ENCODE measurements around the gene RGS12. TPM values are rescaled to one million over a fixed set of nuclear protein-coding genes. Genes with fewer than 3 reads are reported as not detected.

The RGS12 gene
- total and polyA plus RNA-seq, 2 of the 13 experiments (the other 11 are each of a cell fraction or from before 2014, with no cell fraction given), result 21.0 to 27.7 TPM

GRCh38 chr4:3285558-3286334, 7.1 kb upstream of the RGS12 start (continued):
- TF ChIP-seq IKZF4 (CRISPR knock-in tag; IDR thresholded peaks at IDR 0.05; ENCODE audit: borderline replicate concordance, low read depth, not compliant biosample characterization) (no peak), ZNF235 (CRISPR knock-in tag; IDR thresholded peaks at IDR 0.05; ENCODE audit: borderline replicate concordance) (no peak), ZBTB8A (CRISPR knock-in tag; IDR thresholded peaks at IDR 0.05; ENCODE audit: borderline replicate concordance, low read depth) (no peak), NKX3-1 (CRISPR knock-in tag; IDR thresholded peaks at IDR 0.05) (no peak), ZNF704 (CRISPR knock-in tag; IDR thresholded peaks at IDR 0.05; ENCODE audit: borderline replicate concordance) (0 out of 2 replicates have a peak, but pooled peaks have one; percentile 18), ZNF619 (CRISPR knock-in tag; IDR thresholded peaks at IDR 0.05) (no peak), NAIF1 (CRISPR knock-in tag; IDR thresholded peaks at IDR 0.05; ENCODE audit: borderline replicate concordance) (peak; percentile 73; the same call in 1 of the 2 replicates), CHD4 (IDR thresholded peaks at IDR 0.05; ENCODE audit: borderline replicate concordance, low read length) (no peak), NFATC3 (CRISPR knock-in tag; IDR thresholded peaks at IDR 0.05) (no peak), PPARG (CRISPR knock-in tag; conservative IDR thresholded peaks at IDR 0.05) (0 out of 2 replicates have a peak, but pooled peaks have one; percentile 13), ZNF780A (CRISPR knock-in tag; IDR thresholded peaks at IDR 0.05) (no peak), PITX1 (CRISPR knock-in tag; IDR thresholded peaks at IDR 0.05) (peak; percentile 12; the same call in 1 of the 2 replicates), ZNF33B (CRISPR knock-in tag; IDR thresholded peaks at IDR 0.05) (peak; percentile 85; the same call in 1 of the 2 replicates), ZFP1 (CRISPR knock-in tag; IDR thresholded peaks at IDR 0.05) (no peak), SIN3A (IDR thresholded peaks at IDR 0.05; ENCODE audit: borderline replicate concordance, low read depth, low read length) (no peak; the same call in 1 of the 2 replicates), ZNF276 (CRISPR knock-in tag; IDR thresholded peaks at IDR 0.05; ENCODE audit: low read depth) (peak; percentile 77; the same call in 1 of the 2 replicates), MAX (IDR thresholded peaks at IDR 0.05) (peak; percentile 98), CSRNP1 (CRISPR knock-in tag; IDR thresholded peaks at IDR 0.05) (peak; percentile 39; the same call in 1 of the 2 replicates), EHMT2 (IDR thresholded peaks at IDR 0.05; ENCODE audit: borderline replicate concordance, low read depth, low read length) (no peak), NBN (conservative IDR thresholded peaks at IDR 0.05) (no peak), TFAP4 (IDR thresholded peaks at IDR 0.05; ENCODE audit: borderline replicate concordance, low read depth) (peak; percentile 13; the same call in 1 of the 2 replicates), ARNT2 (CRISPR knock-in tag; IDR thresholded peaks at IDR 0.05; ENCODE audit: low read depth) (no peak), SP2 (CRISPR knock-in tag; IDR thresholded peaks at IDR 0.05) (peak; percentile 28; the same call in 1 of the 2 replicates)

All from HepG2 (cell line).